H1 (cell line): ENCODE data around the gene TNS3. TPM values are rescaled to one million over a fixed set of nuclear protein-coding genes. Genes with fewer than 3 reads are reported as not detected.

Experiments used
- CTCF ChIA-PET: fragments of 300-600 bp; sonication (Branson Sonifier 250); formaldehyde crosslinking; loops from one replicate; lab custom pipeline; 2021; ENCODE audit not compliant: partially characterized antibody; lab: Charles Lee
- POLR2A ChIA-PET: fragments of 300-600 bp; sonication (Branson Sonifier 250); formaldehyde crosslinking; loops from one replicate; lab custom pipeline; 2021; ENCODE audit warnings: inconsistent platforms; ENCODE audit not compliant: partially characterized antibody; lab: Charles Lee
- DNase-seq, 2 experiments: peaks; one replicate each; pipeline versions ENCODE4 v3.0.0 to v3.0.0-alpha.2; 2010 to 2022; ENCODE audit warnings: low spot score in 2 of 2, low read depth in 1 of 2, mixed read lengths in 1 of 2
- FAIRE-seq: peaks from 2 replicates; lab custom pipeline; 2011; peaks lifted over from hg19 to GRCh38; lab: Jason Lieb, UNC
- H2AFZ ChIP-seq: 2 replicates; pipeline ENCODE4 v1.8.1; 2012; ENCODE audit warnings: low read length, inconsistent platforms
- H2AK5ac ChIP-seq: 2 replicates; pipeline ENCODE4 v1.6.1; 2013; ENCODE audit warnings: low read depth, low read length
- H2BK120ac ChIP-seq: replicated peaks from 2 replicates; pipeline ENCODE3; 2013; ENCODE audit warnings: low read depth, low read length, inconsistent platforms
- H2BK12ac ChIP-seq: 2 replicates; pipeline ENCODE4 v1.6.1; 2013; ENCODE audit warnings: low read depth, low read length
- H2BK15ac ChIP-seq: 2 replicates; pipeline ENCODE4 v1.6.1; 2013; ENCODE audit warnings: low read length
- H2BK20ac ChIP-seq: 2 replicates; pipeline ENCODE4 v1.6.1; 2013; ENCODE audit warnings: low read length
- H2BK5ac ChIP-seq: 2 replicates; pipeline ENCODE4 v1.6.1; 2013; ENCODE audit warnings: low read depth, low read length
- H3K14ac ChIP-seq: 2 replicates; pipeline ENCODE4 v1.6.1; 2013; ENCODE audit warnings: inconsistent platforms; ENCODE audit not compliant: insufficient read length
- H3K18ac ChIP-seq: 2 replicates; pipeline ENCODE4 v1.6.1; 2013; ENCODE audit warnings: low read length; ENCODE audit errors: extremely low read depth
- H3K23ac ChIP-seq: 2 replicates; pipeline ENCODE4 v1.6.1; 2013; ENCODE audit warnings: inconsistent platforms; ENCODE audit not compliant: insufficient read length
- H3K23me2 ChIP-seq: 2 replicates; pipeline ENCODE4 v1.6.1; 2013; ENCODE audit warnings: low read depth, low read length
- H3K27ac ChIP-seq: 2 replicates; pipeline ENCODE4 v1.6.1; 2011; ENCODE audit warnings: low read depth, low read length, inconsistent platforms
- H3K27me3 ChIP-seq, 4 experiments: replicated peaks in 1 of 4; 1 replicate in 1 of 4; 2 replicates in 3 of 4; pipeline versions ENCODE4 v1.6.1 to v1.8.1; 2011 to 2013; ENCODE audit warnings: low read length in 3 of 4, mild to moderate bottlenecking in 3 of 4, inconsistent platforms in 2 of 4, mixed read lengths in 2 of 4, moderate library complexity in 1 of 4; ENCODE audit not compliant: control insufficient read depth in 3 of 4, insufficient read depth in 3 of 4; ENCODE audit errors: extremely low read depth in 1 of 4
- H3K36me3 ChIP-seq, 4 experiments: 2 replicates each; pipeline versions ENCODE4 v1.6.1 to v1.8.1; 2011 to 2013; ENCODE audit warnings: mild to moderate bottlenecking in 4 of 4, low read length in 3 of 4, moderate library complexity in 2 of 4, control low read depth in 1 of 4, inconsistent platforms in 1 of 4; ENCODE audit not compliant: insufficient read depth in 4 of 4, control insufficient read depth in 2 of 4
- H3K4ac ChIP-seq: replicated peaks from 2 replicates; pipeline ENCODE3; 2013; ENCODE audit warnings: low read length, low read depth, mixed read lengths, inconsistent platforms; ENCODE audit not compliant: insufficient read length
- H3K4me1 ChIP-seq, 4 experiments: replicated peaks in 1 of 4; 1 replicate in 1 of 4; 2 replicates in 3 of 4; pipeline versions ENCODE4 v1.6.1 to v1.8.1; 2011 to 2013; ENCODE audit warnings: low read length in 3 of 4, inconsistent platforms in 2 of 4, mixed read lengths in 1 of 4; ENCODE audit not compliant: insufficient read depth in 4 of 4, control insufficient read depth in 3 of 4
- H3K4me2 ChIP-seq, 2 experiments: 2 replicates each; pipeline versions ENCODE4 v1.6.1 to v1.8.1; 2011 to 2013; ENCODE audit warnings: low read depth in 2 of 2, low read length in 2 of 2, control low read depth in 1 of 2, inconsistent platforms in 1 of 2, mild to moderate bottlenecking in 1 of 2; ENCODE audit not compliant: insufficient read depth in 1 of 2
- H3K4me3 ChIP-seq, 4 experiments: fragments of 200-600, 300-600 bp in 1 of 4; sonication (generic), shearing (Covaris generic), sonication (Bioruptor Twin) in 1 of 4; 2 replicates each; pipeline versions ENCODE4 v1.5.1 to v1.8.1; 2011 to 2016; ENCODE audit warnings: low read length in 4 of 4, low read depth in 3 of 4, control low read depth in 2 of 4, inconsistent platforms in 2 of 4, mild to moderate bottlenecking in 2 of 4, mixed read lengths in 1 of 4, moderate library complexity in 1 of 4; ENCODE audit not compliant: insufficient read depth in 2 of 4; ENCODE audit errors: extremely low read depth in 1 of 4
- H3K56ac ChIP-seq: replicated peaks from 2 replicates; pipeline ENCODE3; 2013; ENCODE audit warnings: low read depth, mild to moderate bottlenecking, mixed read lengths, low read length, inconsistent platforms; ENCODE audit not compliant: insufficient read length
- H3K79me1 ChIP-seq: 2 replicates; pipeline ENCODE4 v1.6.1; 2013; ENCODE audit warnings: low read depth, low read length, control low read depth
- H3K79me2 ChIP-seq, 2 experiments: 2 replicates each; pipeline versions ENCODE4 v1.6.1 to v1.8.1; 2012 to 2013; ENCODE audit warnings: low read length in 2 of 2, mild to moderate bottlenecking in 2 of 2, inconsistent platforms in 1 of 2; ENCODE audit not compliant: insufficient read depth in 2 of 2, control insufficient read depth in 1 of 2
- H3K9ac ChIP-seq, 4 experiments: replicated peaks in 1 of 4; 1 replicate in 1 of 4; 2 replicates in 3 of 4; pipeline versions ENCODE4 v1.6.1 to v1.8.1; 2011 to 2013; ENCODE audit warnings: low read depth in 3 of 4, low read length in 3 of 4, control low read depth in 2 of 4, mild to moderate bottlenecking in 2 of 4, moderate library complexity in 2 of 4, inconsistent platforms in 1 of 4; ENCODE audit errors: extremely low read depth in 1 of 4
- H3K9me3 ChIP-seq, 2 experiments: 2 replicates each; pipeline versions ENCODE4 v1.6.1 to v1.8.1; 2012 to 2013; ENCODE audit warnings: mild to moderate bottlenecking in 2 of 2, moderate library complexity in 2 of 2, control low read depth in 1 of 2, inconsistent platforms in 1 of 2, low read depth in 1 of 2, low read length in 1 of 2, mixed read lengths in 1 of 2; ENCODE audit not compliant: insufficient read depth in 2 of 2
- H4K20me1 ChIP-seq, 2 experiments: replicated peaks in 1 of 2; 2 replicates each; pipeline versions ENCODE3 to v1.8.1; 2011 to 2013; ENCODE audit warnings: inconsistent platforms in 2 of 2, low read length in 2 of 2, mild to moderate bottlenecking in 1 of 2; ENCODE audit not compliant: insufficient read depth in 2 of 2, control insufficient read depth in 1 of 2
- H4K5ac ChIP-seq: 2 replicates; pipeline ENCODE4 v1.6.1; 2013; ENCODE audit warnings: low read length, low read depth, mixed read lengths, inconsistent platforms; ENCODE audit not compliant: insufficient read length
- H4K8ac ChIP-seq: 2 replicates; pipeline ENCODE4 v1.8.0; 2013; ENCODE audit warnings: mild to moderate bottlenecking, moderate library complexity, low read length, inconsistent platforms; ENCODE audit not compliant: insufficient read depth; ENCODE audit errors: extremely low read depth
- H4K91ac ChIP-seq: replicated peaks from 2 replicates; pipeline ENCODE3; 2013; ENCODE audit warnings: low read length, mixed read lengths, inconsistent platforms; ENCODE audit not compliant: insufficient read length
- ATF2 ChIP-seq: IDR thresholded peaks from 2 replicates; pipeline ENCODE4 v1.6.1; 2012; ENCODE audit warnings: low read length, inconsistent platforms
- BRCA1 ChIP-seq: IDR thresholded peaks from 2 replicates; pipeline ENCODE4 v1.6.1; 2012; ENCODE audit warnings: low read depth, low read length, improper control_type of control experiment
- GTF2F1 ChIP-seq: IDR thresholded peaks from 2 replicates; pipeline ENCODE4 v1.6.1; 2012; ENCODE audit warnings: low read depth, low read length, improper control_type of control experiment, borderline replicate concordance
- HDAC6 ChIP-seq: IDR thresholded peaks from one replicate; pipeline ENCODE4 v1.7.1; 2012; ENCODE audit warnings: low read depth, mild to moderate bottlenecking, inconsistent platforms, low read length, moderate library complexity
- KDM4A ChIP-seq: IDR thresholded peaks from one replicate; pipeline ENCODE4 v1.7.1; 2012; ENCODE audit warnings: low read depth, mild to moderate bottlenecking, moderate library complexity, low read length, inconsistent platforms; ENCODE audit not compliant: severe bottlenecking
- MAFK ChIP-seq: IDR thresholded peaks from 2 replicates; pipeline ENCODE4 v1.6.1; 2012; ENCODE audit warnings: low read depth, mild to moderate bottlenecking, improper control_type of control experiment, low read length
- POLR2A ChIP-seq, 2 experiments: IDR thresholded peaks; 1 replicate in 1 of 2; 2 replicates in 1 of 2; pipeline ENCODE4 v1.6.1; 2011; ENCODE audit warnings: low read depth in 2 of 2, low read length in 2 of 2, mild to moderate bottlenecking in 2 of 2; ENCODE audit errors: control extremely low read depth in 1 of 2
- POLR2AphosphoS5 ChIP-seq: IDR thresholded peaks from 2 replicates; pipeline ENCODE4 v1.6.1; 2011; ENCODE audit warnings: low read depth, low read length
- RBBP5 ChIP-seq: IDR thresholded peaks from 2 replicates; pipeline ENCODE4 v1.7.1; 2012; ENCODE audit warnings: low read depth, mild to moderate bottlenecking, inconsistent platforms, low read length, moderate library complexity, borderline replicate concordance
- SIX5 ChIP-seq: IDR thresholded peaks from 2 replicates; pipeline ENCODE4 v1.6.1; 2011; ENCODE audit warnings: mild to moderate bottlenecking, low read depth, low read length
- SP1 ChIP-seq: IDR thresholded peaks from 2 replicates; pipeline ENCODE4 v1.6.1; 2011; ENCODE audit warnings: low read depth, low read length
- SP2 ChIP-seq: IDR thresholded peaks from 2 replicates; pipeline ENCODE4 v1.6.1; 2012; ENCODE audit warnings: mild to moderate bottlenecking, low read length, inconsistent platforms
- SRF ChIP-seq: IDR thresholded peaks from 2 replicates; pipeline ENCODE4 v1.6.1; 2011; ENCODE audit warnings: mild to moderate bottlenecking, low read depth, low read length, moderate library complexity
- TAF1 ChIP-seq: IDR thresholded peaks from 2 replicates; pipeline ENCODE4 v1.6.1; 2011; ENCODE audit warnings: mild to moderate bottlenecking, low read depth, low read length
- TEAD4 ChIP-seq: IDR thresholded peaks from 2 replicates; pipeline ENCODE4 v1.6.1; 2012; ENCODE audit warnings: low read depth, low read length, inconsistent platforms, mixed read lengths
- WGBS, 2 experiments: shearing (Covaris generic) in 1 of 2; methylation state at CpG; one replicate each; pipeline versions ENCODE4 v1.1.6 to v1.1.7; 2013 to 2015; ENCODE audit warnings: low lambda C conversion rate in 2 of 2, mixed read lengths in 2 of 2, inconsistent platforms in 1 of 2, low coverage in 1 of 2, missing lambda C conversion rate in 1 of 2; ENCODE audit not compliant: insufficient replicate concordance in 2 of 2, insufficient coverage in 1 of 2, insufficient read length in 1 of 2; ENCODE audit errors: extremely low coverage in 1 of 2, missing lambda C conversion rate in 1 of 2; 5-methylcytosine and 5-hydroxymethylcytosine counted together
- polyA plus RNA-seq, 7 experiments: library from polyadenylated mRNA; depleted of rRNA in 3 of 7; stranded (reverse) in 5 of 7; unstranded in 2 of 7; fragments of >200 nt in 5 of 7; fragments of 200-250 nt in 2 of 7; gene quantifications; 1 replicate in 5 of 7; 2 replicates in 1 of 7; 4 replicates in 1 of 7; pipeline versions ENCODE4 v1.2.1 to v1.2.3, GENCODE V29; 2011 to 2013; ENCODE audit warnings: missing spikeins in 2 of 7, mixed read lengths in 2 of 7
- total RNA-seq: library from RNA; stranded (reverse); fragmentation: NEBNext Ultra II Directional; extraction: Animal tissue kit (Norgen Biotek cat#: 25700); gene quantifications from 2 replicates; pipeline ENCODE4 v1.2.1, GENCODE V29; 2021

The TNS3 gene
- total and polyA plus RNA-seq, 2 of the 8 experiments (the other 6 are each of a cell fraction or from before 2014, with no cell fraction given): 11.9 to 24.2 TPM

GRCh38 chr7:47549397-47549796 lies 32.5 kb downstream of the TNS3 start:
- 91% methylated on average over 6 of the region's 6 CpGs; no CpG with 5 or more reads in 1 of the 2 experiments for WGBS, 2 experiments
- TF ChIP-seq KDM4A (no peak), RBBP5 (no peak), SIX5 (no peak), POLR2AphosphoS5 (no peak), HDAC6 (no peak), SRF (no peak), SP2 (no peak), POLR2A (IDR thresholded peaks at IDR 0.05; ENCODE audit: control extremely low read depth in 1 of 2, low read depth in 2 of 2, low read length in 2 of 2) (no peak), TAF1 (no peak), BRCA1 (no peak), SP1 (no peak), MAFK (no peak), ATF2 (no peak), GTF2F1 (no peak), TEAD4 (no peak)

More at GRCh38 chr7:47549397-47549796, 32.5 kb downstream of the TNS3 start:
- H3K27me3 ChIP-seq: no peaks in the 10 kb centered on the region; a peak in 1 of 7 replicates
- DNase-seq: no peak
- H4K20me1 ChIP-seq: peaks cover 1 to 2% of the 10 kb centered on the region in 2 experiments
- CTCF ChIA-PET: no interaction called here
- H2AFZ ChIP-seq: no peak overlapping the region
- no peak overlapping the region for H2BK12ac ChIP-seq
- H3K9ac ChIP-seq: no peak overlapping the region
- H3K4me3 ChIP-seq: no peak overlapping the region
- FAIRE-seq: no peak
- no peak overlapping the region for H3K14ac ChIP-seq
- H2BK20ac ChIP-seq: no peak overlapping the region
- H4K5ac ChIP-seq: no peak overlapping the region
- H3K9me3 ChIP-seq: no peaks in the 10 kb centered on the region
- peaks cover 0 to 5% (median 3%) of the 10 kb centered on the region in 4 experiments; a peak in 4 of 7 replicates for H3K4me1 ChIP-seq
- no peaks in the 10 kb centered on the region for H3K23me2 ChIP-seq
- no peak overlapping the region for H2BK120ac ChIP-seq
- no peak overlapping the region for H3K18ac ChIP-seq
- H2BK5ac ChIP-seq: no peak overlapping the region
- H3K56ac ChIP-seq: no peak overlapping the region
- H2AK5ac ChIP-seq: no peak overlapping the region
- no peak overlapping the region for H2BK15ac ChIP-seq
- peaks cover 11% of the 10 kb centered on the region for H3K79me1 ChIP-seq
- H4K8ac ChIP-seq: no peak overlapping the region
- H3K4me2 ChIP-seq: no peak overlapping the region
- POLR2A ChIA-PET: no interaction called here
- H4K91ac ChIP-seq: no peak overlapping the region
- H3K23ac ChIP-seq: no peak overlapping the region
- H3K27ac ChIP-seq: no peak overlapping the region
- no peak overlapping the region for H3K4ac ChIP-seq
- H3K36me3 ChIP-seq: no peaks in the 10 kb centered on the region
- peaks cover 0 to 3% of the 10 kb centered on the region in 2 experiments; a peak in 1 of 4 replicates for H3K79me2 ChIP-seq
